22Rv1 (cell line): ENCODE data around the gene SLC9A4.

Experiments
- ZFX ChIP-seq: fragments of 450-650 bp; IDR thresholded peaks from 2 replicates; pipeline ENCODE4 v1.6.1; 2017; ENCODE audit warnings: antibody characterized with exemption, borderline replicate concordance
- TF ChIP-seq, protein P1 (sequence below): fragments of 450-650 bp; IDR thresholded peaks from 2 replicates; pipeline ENCODE4 v1.5.1; 2017; ENCODE audit warnings: mild to moderate bottlenecking

DNA sequence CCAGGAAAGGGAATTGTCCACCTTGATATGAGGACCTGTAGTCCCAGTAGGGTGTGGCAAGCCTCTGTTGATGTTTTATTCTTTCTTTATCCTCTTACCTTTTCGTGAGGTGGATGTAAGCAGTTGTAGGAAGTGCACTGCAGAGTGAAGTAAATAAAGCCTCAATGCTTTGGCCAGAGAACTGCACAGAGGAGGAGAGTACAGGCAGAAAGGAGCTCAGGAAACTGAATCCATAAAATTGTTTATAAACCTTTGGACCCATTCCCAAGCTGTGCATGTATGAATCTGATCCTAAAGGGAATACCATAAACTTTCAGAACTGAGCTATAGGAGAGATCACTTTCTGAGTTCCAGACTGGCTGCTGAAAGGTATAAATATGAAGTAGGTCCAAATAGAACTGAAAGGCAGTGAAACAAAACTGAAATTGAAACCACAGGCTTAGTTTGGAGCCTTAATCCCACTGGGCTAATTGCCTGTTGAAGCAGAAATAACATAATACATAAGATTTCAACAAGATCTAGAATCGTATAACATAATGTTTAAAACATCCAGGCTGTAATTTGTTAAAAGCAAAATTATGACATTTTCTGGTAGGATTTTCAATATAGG is 17.9 kb upstream of the SLC9A4 start:
- TF ChIP-seq, protein P1, sequence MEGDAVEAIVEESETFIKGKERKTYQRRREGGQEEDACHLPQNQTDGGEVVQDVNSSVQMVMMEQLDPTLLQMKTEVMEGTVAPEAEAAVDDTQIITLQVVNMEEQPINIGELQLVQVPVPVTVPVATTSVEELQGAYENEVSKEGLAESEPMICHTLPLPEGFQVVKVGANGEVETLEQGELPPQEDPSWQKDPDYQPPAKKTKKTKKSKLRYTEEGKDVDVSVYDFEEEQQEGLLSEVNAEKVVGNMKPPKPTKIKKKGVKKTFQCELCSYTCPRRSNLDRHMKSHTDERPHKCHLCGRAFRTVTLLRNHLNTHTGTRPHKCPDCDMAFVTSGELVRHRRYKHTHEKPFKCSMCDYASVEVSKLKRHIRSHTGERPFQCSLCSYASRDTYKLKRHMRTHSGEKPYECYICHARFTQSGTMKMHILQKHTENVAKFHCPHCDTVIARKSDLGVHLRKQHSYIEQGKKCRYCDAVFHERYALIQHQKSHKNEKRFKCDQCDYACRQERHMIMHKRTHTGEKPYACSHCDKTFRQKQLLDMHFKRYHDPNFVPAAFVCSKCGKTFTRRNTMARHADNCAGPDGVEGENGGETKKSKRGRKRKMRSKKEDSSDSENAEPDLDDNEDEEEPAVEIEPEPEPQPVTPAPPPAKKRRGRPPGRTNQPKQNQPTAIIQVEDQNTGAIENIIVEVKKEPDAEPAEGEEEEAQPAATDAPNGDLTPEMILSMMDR: no peak
- no peak for TF ChIP-seq ZFX
